Mesenchymal stem cell (in vitro differentiated cells and primary cell): Measurements from ENCODE around the gene HSD17B7.

Experiments used
- DNase-seq: peaks from one replicate; pipeline ENCODE4 v3.0.0-alpha.2; 2013
- H2AFZ ChIP-seq: one replicate; pipeline ENCODE4 v1.6.1; 2013; ENCODE audit warnings: low read depth, mild to moderate bottlenecking, control low read depth, inconsistent platforms, low read length, moderate library complexity
- H2AK5ac ChIP-seq: 2 replicates; pipeline ENCODE4 v1.6.1; 2013; ENCODE audit warnings: low read length, moderate library complexity, mild to moderate bottlenecking, inconsistent platforms; ENCODE audit not compliant: severe bottlenecking
- H2BK120ac ChIP-seq: one replicate; pipeline ENCODE4 v1.6.1; 2013; ENCODE audit warnings: low read depth, mild to moderate bottlenecking, inconsistent platforms, low read length, moderate library complexity
- H2BK12ac ChIP-seq, 2 experiments: one replicate each; pipeline ENCODE4 v1.6.1; 2013; ENCODE audit warnings: inconsistent platforms in 2 of 2, low read length in 2 of 2, mild to moderate bottlenecking in 2 of 2, moderate library complexity in 2 of 2, control low read depth in 1 of 2
- H2BK15ac ChIP-seq: one replicate; pipeline ENCODE4 v1.6.1; 2013; ENCODE audit warnings: mild to moderate bottlenecking, low read depth, inconsistent platforms; ENCODE audit not compliant: poor library complexity, severe bottlenecking
- H2BK5ac ChIP-seq: 2 replicates; pipeline ENCODE4 v1.6.1; 2013; ENCODE audit warnings: low read depth, mild to moderate bottlenecking, low read length, control low read depth, inconsistent platforms; ENCODE audit not compliant: poor library complexity, severe bottlenecking
- H3K14ac ChIP-seq, 2 experiments: one replicate each; pipeline ENCODE4 v1.6.1; 2013; ENCODE audit warnings: inconsistent platforms in 2 of 2, low read length in 2 of 2, control low read depth in 1 of 2, mild to moderate bottlenecking in 1 of 2, moderate library complexity in 1 of 2
- H3K18ac ChIP-seq, 2 experiments: one replicate each; pipeline ENCODE4 v1.6.1; 2013; ENCODE audit warnings: inconsistent platforms in 2 of 2, low read length in 2 of 2, control low read depth in 1 of 2, low read depth in 1 of 2, mild to moderate bottlenecking in 1 of 2
- H3K23ac ChIP-seq, 2 experiments: one replicate each; pipeline ENCODE4 v1.6.1; 2013; ENCODE audit warnings: inconsistent platforms in 2 of 2, low read length in 2 of 2, mild to moderate bottlenecking in 2 of 2, moderate library complexity in 2 of 2, control low read depth in 1 of 2
- H3K27ac ChIP-seq: 2 replicates; pipeline ENCODE4 v1.5.1; 2013; ENCODE audit warnings: mild to moderate bottlenecking, moderate library complexity, low read length, control low read depth, inconsistent platforms; ENCODE audit not compliant: poor library complexity, severe bottlenecking
- H3K27me3 ChIP-seq, 2 experiments: 2 replicates each; pipeline versions ENCODE4 v1.6.1 to v1.7.0; 2013; ENCODE audit warnings: low read length in 2 of 2, mild to moderate bottlenecking in 2 of 2, moderate library complexity in 2 of 2, control low read depth in 1 of 2, inconsistent platforms in 1 of 2; ENCODE audit not compliant: control insufficient read depth in 1 of 2, insufficient read depth in 1 of 2
- H3K36me3 ChIP-seq, 2 experiments: 2 replicates each; pipeline versions ENCODE4 v1.6.1 to v1.7.0; 2013; ENCODE audit warnings: low read length in 2 of 2, control low read depth in 1 of 2, inconsistent platforms in 1 of 2, low read depth in 1 of 2, mild to moderate bottlenecking in 1 of 2; ENCODE audit not compliant: insufficient read depth in 2 of 2, control insufficient read depth in 1 of 2
- H3K4ac ChIP-seq, 2 experiments: one replicate each; pipeline ENCODE4 v1.6.1; 2013; ENCODE audit warnings: inconsistent platforms in 2 of 2, low read length in 2 of 2, mild to moderate bottlenecking in 2 of 2, moderate library complexity in 2 of 2, control low read depth in 1 of 2, low read depth in 1 of 2
- H3K4me1 ChIP-seq: 2 replicates; pipeline ENCODE4 v1.6.1; 2013; ENCODE audit warnings: low read depth, low read length, control low read depth; ENCODE audit not compliant: control insufficient read depth, insufficient read depth
- H3K4me2 ChIP-seq: 2 replicates; pipeline ENCODE4 v1.6.1; 2013; ENCODE audit warnings: low read length, mild to moderate bottlenecking, inconsistent platforms; ENCODE audit not compliant: poor library complexity, severe bottlenecking
- H3K4me3 ChIP-seq, 2 experiments: 2 replicates each; pipeline versions ENCODE4 v1.5.1 to v1.7.0; 2013; ENCODE audit warnings: low read length in 2 of 2, mild to moderate bottlenecking in 2 of 2, control low read depth in 1 of 2, low read depth in 1 of 2; ENCODE audit not compliant: insufficient read depth in 1 of 2
- H3K79me1 ChIP-seq: replicated peaks from 2 replicates; pipeline ENCODE4 v1.6.1; 2013; ENCODE audit warnings: mild to moderate bottlenecking, control low read depth, low read length, inconsistent platforms; ENCODE audit not compliant: poor library complexity, severe bottlenecking
- H3K9ac ChIP-seq: 2 replicates; pipeline ENCODE4 v1.7.0; 2013; ENCODE audit warnings: mild to moderate bottlenecking, low read length, moderate library complexity
- H3K9me3 ChIP-seq: 2 replicates; pipeline ENCODE4 v1.7.0; 2013; ENCODE audit warnings: mild to moderate bottlenecking, low read length; ENCODE audit not compliant: control insufficient read depth
- H4K8ac ChIP-seq: one replicate; pipeline ENCODE4 v1.6.1; 2013; ENCODE audit warnings: inconsistent platforms, mild to moderate bottlenecking, low read length, moderate library complexity
- H4K91ac ChIP-seq: one replicate; pipeline ENCODE4 v1.6.1; 2013; ENCODE audit warnings: mild to moderate bottlenecking, low read length, inconsistent platforms
- WGBS: methylation state at CpG from one replicate; pipeline ENCODE4 v1.1.7; 2013; ENCODE audit warnings: mixed read lengths; 5-methylcytosine and 5-hydroxymethylcytosine counted together

Gene HSD17B7

GRCh38 chr1:162857850-162858249, 67.3 kb downstream of the HSD17B7 start:
- Histone ChIP-seq H3K4me1 (peaks cover 7% of the 10 kb centered on the region), H3K27me3 (no peaks in the 10 kb centered on the region), H3K79me1 (no peaks in the 10 kb centered on the region), H4K91ac (no peak overlapping the region), H3K4me2 (no peak overlapping the region), H2BK12ac (no peak overlapping the region), H4K8ac (no peak overlapping the region), H3K23ac (no peak overlapping the region), H3K36me3 (no peaks in the 10 kb centered on the region), H3K14ac (no peak overlapping the region), H3K9me3 (no peaks in the 10 kb centered on the region), H3K18ac (no peak overlapping the region), H3K4me3 (no peak overlapping the region), H2BK5ac (peak overlapping the region; percentile 53), H3K4ac (no peak overlapping the region), H2BK120ac (no peak overlapping the region), H3K9ac (no peak overlapping the region), H2BK15ac (no peak overlapping the region), H3K27ac (peak overlapping the region; percentile 48), H2AFZ (no peak overlapping the region), H2AK5ac (no peak overlapping the region)
- DNase-seq: no peak

GRCh38 chr1:162859191-162859590, 68.7 kb downstream of the HSD17B7 start:
- no peak overlapping the region for H4K91ac ChIP-seq
- peak overlapping the region in 1 of 2 experiments; percentile 0 for H3K18ac ChIP-seq

GRCh38 chr1:162861101-162861500, 70.6 kb downstream of the HSD17B7 start, which contains the start of gene CCDC190:
Gene CCDC190 (minus strand): TSS chr1:162861175. CDS start chr1:162859646, 1,529 bp downstream.
- no peak within 1 kb of the TSS for H3K14ac ChIP-seq
- no peaks in the 10 kb centered on the region for H3K36me3 ChIP-seq
- WGBS: 83% methylated on average over 4 of the region's 4 CpGs
- peak within 1 kb of the TSS; percentile 76 for H4K8ac ChIP-seq
- no peak within 1 kb of the TSS for H3K27ac ChIP-seq
- no peak within 1 kb of the TSS for H2BK5ac ChIP-seq
- no peak within 1 kb of the TSS for H3K23ac ChIP-seq
- peak; percentile 29 for DNase-seq
- H3K79me1 ChIP-seq: no peaks in the 10 kb centered on the region
- no peak within 1 kb of the TSS for H2AFZ ChIP-seq
- no peak within 1 kb of the TSS for H3K18ac ChIP-seq
- no peak within 1 kb of the TSS for H2BK120ac ChIP-seq
- H3K4ac ChIP-seq: no peak within 1 kb of the TSS
- no peak within 1 kb of the TSS for H3K4me3 ChIP-seq
- H2BK12ac ChIP-seq: no peak within 1 kb of the TSS
- no peak within 1 kb of the TSS for H4K91ac ChIP-seq
- peaks cover 5% of the 10 kb centered on the region for H3K4me1 ChIP-seq
- no peaks in the 10 kb centered on the region for H3K27me3 ChIP-seq
- H3K9ac ChIP-seq: no peak within 1 kb of the TSS
- H2AK5ac ChIP-seq: no peak within 1 kb of the TSS
- no peak within 1 kb of the TSS for H2BK15ac ChIP-seq
- no peak within 1 kb of the TSS for H3K4me2 ChIP-seq
- no peaks in the 10 kb centered on the region for H3K9me3 ChIP-seq

More at GRCh38 chr1:162859191-162859590, 68.7 kb downstream of the HSD17B7 start:
- no peak overlapping the region for H3K4ac ChIP-seq
- H2BK5ac ChIP-seq: no peak overlapping the region
- H3K4me2 ChIP-seq: no peak overlapping the region
- no peak overlapping the region for H2AFZ ChIP-seq
- no peaks in the 10 kb centered on the region for H3K27me3 ChIP-seq
- no peaks in the 10 kb centered on the region for H3K9me3 ChIP-seq
- DNase-seq: no peak
- H3K4me3 ChIP-seq: no peak overlapping the region
- H2BK12ac ChIP-seq: no peak overlapping the region
- H4K8ac ChIP-seq: no peak overlapping the region
- H2AK5ac ChIP-seq: peak overlapping the region; percentile 39
- no peak overlapping the region for H3K14ac ChIP-seq
- H3K79me1 ChIP-seq: no peaks in the 10 kb centered on the region
- H3K27ac ChIP-seq: no peak overlapping the region
- H2BK120ac ChIP-seq: no peak overlapping the region
- peaks cover 7% of the 10 kb centered on the region for H3K4me1 ChIP-seq
- WGBS: 95% methylated on average over 1 of the region's 1 CpG
- no peak overlapping the region for H2BK15ac ChIP-seq
- H3K36me3 ChIP-seq: no peaks in the 10 kb centered on the region
- no peak overlapping the region for H3K9ac ChIP-seq
- no peak overlapping the region for H3K23ac ChIP-seq

- Histone ChIP-seq H3K27ac (no peak overlapping the region), H3K9ac (no peak overlapping the region), H2BK5ac (no peak overlapping the region), H4K91ac (no peak overlapping the region), H4K8ac (no peak overlapping the region), H2BK12ac (no peak overlapping the region), H3K4ac (no peak overlapping the region), H2AK5ac (no peak overlapping the region), H2BK120ac (no peak overlapping the region), H2BK15ac (no peak overlapping the region), H3K4me3 (no peak overlapping the region), H3K79me1 (no peaks in the 10 kb centered on the region), H3K36me3 (no peaks in the 10 kb centered on the region), H3K14ac (no peak overlapping the region), H3K23ac (no peak overlapping the region), H3K9me3 (no peaks in the 10 kb centered on the region), H2AFZ (no peak overlapping the region), H3K4me1 (peaks cover 5% of the 10 kb centered on the region), H3K18ac (no peak overlapping the region), H3K27me3 (no peaks in the 10 kb centered on the region), H3K4me2 (no peak overlapping the region)
- 79% methylated on average over 4 of the region's 5 CpGs for WGBS
- DNase-seq: no peak
Observed at GRCh38 chr1:162861625-162862024, 71.1 kb downstream of the HSD17B7 start.
